Lower leg skin (tissue), 3 donors: Measurements from ENCODE around the gene SLIT3.

Source experiments
- CTCF ChIP-seq, 3 donors: fragments of 450-650 bp; IDR thresholded peaks; one replicate each; pipeline ENCODE4 v1.5.1; 2016; ENCODE audit warnings: antibody characterized with exemption in 3 of 3, mild to moderate bottlenecking in 3 of 3, moderate library complexity in 2 of 3
- POLR2A ChIP-seq, 2 donors: fragments of 450-650 bp; IDR thresholded peaks; one replicate each; pipeline ENCODE4 v1.6.1; 2016 to 2017; ENCODE audit warnings: antibody characterized with exemption in 2 of 2, mild to moderate bottlenecking in 1 of 2, moderate library complexity in 1 of 2

GRCh38 chr5:169213479-169213878, 87.5 kb downstream of the SLIT3 start:
- TF ChIP-seq CTCF (IDR thresholded peaks at IDR 0.05): no peak
- TF ChIP-seq POLR2A (IDR thresholded peaks at IDR 0.05): no peak
